Fibroblast of lung (primary cell): ENCODE data around the gene MEIOB. TPM values are rescaled to one million over a fixed set of nuclear protein-coding genes. Genes with fewer than 3 reads are reported as not detected.
A peak's percentile ranks its signal among the peaks of the same experiment; 100 is the strongest.

Source experiments
- DNase-seq, 2 donors: peaks; one replicate each; pipeline versions ENCODE4 v3.0.0 to v3.0.0-alpha.2; 2010; ENCODE audit warnings: low read depth in 2 of 2
- H2AFZ ChIP-seq: 2 replicates; pipeline ENCODE4 v1.5.1; 2012; ENCODE audit warnings: low read length, control low read depth, inconsistent platforms
- H3K27ac ChIP-seq: 2 replicates; pipeline ENCODE4 v1.5.1; 2011; ENCODE audit warnings: low read length, control low read depth; ENCODE audit not compliant: insufficient read depth
- H3K27me3 ChIP-seq: 2 replicates; pipeline ENCODE4 v1.5.1; 2011; ENCODE audit warnings: mild to moderate bottlenecking, low read length; ENCODE audit not compliant: control insufficient read depth, insufficient read depth
- H3K36me3 ChIP-seq: 2 replicates; pipeline ENCODE4 v1.5.1; 2011; ENCODE audit warnings: low read length; ENCODE audit not compliant: control insufficient read depth, insufficient read depth
- H3K4me1 ChIP-seq: 2 replicates; pipeline ENCODE4 v1.5.1; 2011; ENCODE audit warnings: low read length; ENCODE audit not compliant: control insufficient read depth, insufficient read depth; ENCODE audit errors: extremely low read depth
- H3K4me2 ChIP-seq: 2 replicates; pipeline ENCODE4 v1.5.1; 2011; ENCODE audit warnings: low read length, control low read depth; ENCODE audit not compliant: insufficient read depth; ENCODE audit errors: extremely low read depth
- H3K4me3 ChIP-seq, 4 experiments: fragments of 200-600 bp in 1 of 4; sonication (generic) in 1 of 4; replicated peaks in 1 of 4; 2 replicates each; pipeline ENCODE4 v1.5.1; 2011 to 2016; ENCODE audit warnings: low read length in 4 of 4, low read depth in 3 of 4, mild to moderate bottlenecking in 3 of 4, control low read depth in 2 of 4, inconsistent platforms in 1 of 4, mixed read lengths in 1 of 4; ENCODE audit not compliant: insufficient read depth in 1 of 4; ENCODE audit errors: control extremely low read depth in 1 of 4
- H3K79me2 ChIP-seq: 2 replicates; pipeline ENCODE4 v1.5.1; 2012; ENCODE audit warnings: mild to moderate bottlenecking, low read length, inconsistent platforms; ENCODE audit not compliant: control insufficient read depth, insufficient read depth
- H3K9ac ChIP-seq: 2 replicates; pipeline ENCODE4 v1.5.1; 2011; ENCODE audit warnings: mild to moderate bottlenecking, low read length, control low read depth; ENCODE audit not compliant: insufficient read depth
- H3K9me3 ChIP-seq: 2 replicates; pipeline ENCODE4 v1.5.1; 2012; ENCODE audit warnings: low read depth, low read length; ENCODE audit not compliant: control insufficient read depth, insufficient read depth
- H4K20me1 ChIP-seq: 2 replicates; pipeline ENCODE4 v1.5.1; 2011; ENCODE audit warnings: low read length; ENCODE audit not compliant: control insufficient read depth, insufficient read depth; ENCODE audit errors: extremely low read depth
- EZH2 ChIP-seq: IDR thresholded peaks from 2 replicates; pipeline ENCODE4 v1.5.1; 2012; ENCODE audit warnings: low read length, control low read depth, mild to moderate bottlenecking; ENCODE audit errors: missing control alignments
- polyA plus RNA-seq, 2 donors: library from polyadenylated mRNA; depleted of rRNA in 1 of 2; stranded (reverse) in 1 of 2; unstranded in 1 of 2; fragments of >200 nt; gene quantifications; 2 replicates each; pipeline ENCODE4 v1.2.1, GENCODE V29; 2011 to 2012; ENCODE audit warnings: missing spikeins in 1 of 2
- total RNA-seq: library from RNA; depleted of rRNA; stranded (reverse); fragments of >200 nt; gene quantifications from 2 replicates; pipeline ENCODE4 v1.2.1, GENCODE V29; 2014
- TF ChIP-seq, protein P1 (sequence below), 2 donors: IDR thresholded peaks in 1 of 2; conservative IDR thresholded peaks in 1 of 2; 1 replicate in 1 of 2; 2 replicates in 1 of 2; pipeline ENCODE4 v1.5.1; 2011 to 2012; ENCODE audit warnings: low read length in 2 of 2, control low read depth in 1 of 2, inconsistent platforms in 1 of 2, low read depth in 1 of 2, mild to moderate bottlenecking in 1 of 2

MEIOB gene
- total and polyA plus RNA-seq, 2 donors (not counting 1 experiment from before 2014, with no cell fraction given) = not detected

DNA sequence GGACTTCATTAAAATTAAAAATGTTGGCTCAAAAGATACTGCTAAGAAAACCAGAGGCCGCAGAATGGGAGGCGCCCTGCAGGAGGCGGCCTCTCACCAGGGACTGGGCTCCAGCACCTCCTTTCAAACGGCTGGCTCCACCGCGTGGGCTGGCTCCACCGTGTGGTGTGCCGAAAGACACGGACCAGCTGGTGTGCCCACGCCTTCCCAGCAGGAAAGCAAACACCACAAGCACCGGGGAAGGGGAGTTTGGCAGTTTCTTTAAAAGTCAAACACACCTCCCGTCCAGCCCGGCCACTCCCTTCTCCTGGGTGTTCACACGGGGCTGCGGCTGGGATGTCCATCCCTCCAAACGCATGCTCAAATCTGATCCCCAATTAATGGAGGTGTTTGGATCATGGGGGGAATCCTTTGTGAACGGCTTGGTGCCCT is 59.2 kb downstream of the MEIOB start:
- no peaks in the 10 kb centered on the region for H3K79me2 ChIP-seq
- no peaks in the 10 kb centered on the region for H3K9me3 ChIP-seq
- no peak overlapping the region for H3K4me3 ChIP-seq
- H3K4me2 ChIP-seq = no peak overlapping the region
- H3K36me3 ChIP-seq = peaks cover 10% of the 10 kb centered on the region
- no peaks in the 10 kb centered on the region for H3K27me3 ChIP-seq
- H4K20me1 ChIP-seq = no peaks in the 10 kb centered on the region
- peak overlapping the region; percentile 59 for H2AFZ ChIP-seq
- DNase-seq = peak; percentile 71 to 89
- H3K9ac ChIP-seq = no peak overlapping the region
- peaks cover 3% of the 10 kb centered on the region for H3K4me1 ChIP-seq
- no peak for TF ChIP-seq EZH2
- TF ChIP-seq, protein P1, sequence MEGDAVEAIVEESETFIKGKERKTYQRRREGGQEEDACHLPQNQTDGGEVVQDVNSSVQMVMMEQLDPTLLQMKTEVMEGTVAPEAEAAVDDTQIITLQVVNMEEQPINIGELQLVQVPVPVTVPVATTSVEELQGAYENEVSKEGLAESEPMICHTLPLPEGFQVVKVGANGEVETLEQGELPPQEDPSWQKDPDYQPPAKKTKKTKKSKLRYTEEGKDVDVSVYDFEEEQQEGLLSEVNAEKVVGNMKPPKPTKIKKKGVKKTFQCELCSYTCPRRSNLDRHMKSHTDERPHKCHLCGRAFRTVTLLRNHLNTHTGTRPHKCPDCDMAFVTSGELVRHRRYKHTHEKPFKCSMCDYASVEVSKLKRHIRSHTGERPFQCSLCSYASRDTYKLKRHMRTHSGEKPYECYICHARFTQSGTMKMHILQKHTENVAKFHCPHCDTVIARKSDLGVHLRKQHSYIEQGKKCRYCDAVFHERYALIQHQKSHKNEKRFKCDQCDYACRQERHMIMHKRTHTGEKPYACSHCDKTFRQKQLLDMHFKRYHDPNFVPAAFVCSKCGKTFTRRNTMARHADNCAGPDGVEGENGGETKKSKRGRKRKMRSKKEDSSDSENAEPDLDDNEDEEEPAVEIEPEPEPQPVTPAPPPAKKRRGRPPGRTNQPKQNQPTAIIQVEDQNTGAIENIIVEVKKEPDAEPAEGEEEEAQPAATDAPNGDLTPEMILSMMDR (conservative IDR thresholded peaks at IDR 0.05 in 1 of 2, IDR thresholded peaks at IDR 0.05 in 1 of 2; ENCODE audit: low read depth in 1 of 2, low read length in 2 of 2) = peak; percentile 63 to 75
- no peak overlapping the region for H3K27ac ChIP-seq

DNA sequence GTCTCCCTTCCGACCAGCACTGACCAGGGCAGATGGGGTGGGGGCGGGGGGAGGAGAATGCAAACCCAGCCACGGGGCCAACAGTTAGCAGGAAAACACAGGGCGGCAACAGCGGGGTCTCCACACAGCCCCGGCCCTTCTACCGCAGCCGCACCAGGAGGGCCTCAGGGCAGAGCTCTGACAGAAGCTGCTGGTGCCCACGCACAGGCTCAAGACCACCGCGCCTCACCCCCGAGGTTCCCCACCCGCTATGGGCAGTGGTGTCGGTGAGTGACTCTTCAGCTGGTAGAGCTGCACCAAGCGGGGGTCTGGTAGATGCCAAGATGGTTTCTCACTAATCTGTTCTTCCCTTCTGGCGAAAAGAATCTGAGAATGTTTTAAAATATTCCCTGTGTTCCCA is 61.4 kb downstream of the MEIOB start:
- Histone ChIP-seq H4K20me1 (no peaks in the 10 kb centered on the region), H3K9me3 (no peaks in the 10 kb centered on the region), H3K27ac (no peak overlapping the region), H3K36me3 (peaks cover 7% of the 10 kb centered on the region), H3K79me2 (no peaks in the 10 kb centered on the region), H3K4me3 (no peak overlapping the region), H3K4me1 (peaks cover 3% of the 10 kb centered on the region), H2AFZ (no peak overlapping the region), H3K27me3 (no peaks in the 10 kb centered on the region), H3K4me2 (no peak overlapping the region), H3K9ac (no peak overlapping the region)
- TF ChIP-seq, protein P1 (conservative IDR thresholded peaks at IDR 0.05 in 1 of 2, IDR thresholded peaks at IDR 0.05 in 1 of 2; ENCODE audit: low read depth in 1 of 2, low read length in 2 of 2) = no peak
- no peak for TF ChIP-seq EZH2
- no peak for DNase-seq

DNA sequence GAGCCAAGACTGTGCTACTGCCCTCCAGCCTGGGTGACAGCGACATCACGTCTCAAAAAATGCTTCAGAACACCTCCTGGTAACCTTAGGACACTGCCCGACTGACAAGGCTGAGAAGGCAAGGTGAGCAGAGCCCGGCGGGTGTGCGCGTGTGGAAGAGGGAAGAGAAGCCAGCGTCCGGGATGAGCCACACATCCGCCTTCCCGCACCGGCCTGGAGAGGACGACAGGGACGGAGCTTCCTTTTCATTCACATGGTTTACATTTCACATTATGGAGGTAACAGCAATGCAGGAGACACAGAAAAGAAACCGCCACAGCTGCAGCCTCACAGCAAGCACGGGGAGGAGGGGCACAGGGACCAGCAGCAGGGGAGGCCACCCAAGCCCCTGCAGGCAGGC is 61.9 kb downstream of the MEIOB start:
- no peak for DNase-seq
- Histone ChIP-seq H3K9ac (no peak overlapping the region), H3K27ac (no peak overlapping the region), H3K4me2 (no peak overlapping the region), H3K27me3 (no peaks in the 10 kb centered on the region), H4K20me1 (no peaks in the 10 kb centered on the region), H3K9me3 (no peaks in the 10 kb centered on the region), H3K4me1 (peaks cover 3% of the 10 kb centered on the region), H3K4me3 (no peak overlapping the region), H2AFZ (no peak overlapping the region), H3K79me2 (no peaks in the 10 kb centered on the region), H3K36me3 (peaks cover 5% of the 10 kb centered on the region)
- TF ChIP-seq EZH2 = no peak
- TF ChIP-seq, protein P1 (conservative IDR thresholded peaks at IDR 0.05 in 1 of 2, IDR thresholded peaks at IDR 0.05 in 1 of 2; ENCODE audit: low read depth in 1 of 2, low read length in 2 of 2) = no peak
